ENCODE data around the gene ESAM. TPM values are rescaled to one million over a fixed set of nuclear protein-coding genes. Genes with fewer than 3 reads are reported as not detected.

ESAM gene
- polyA plus RNA-seq, 3 donors = 0.18 to 0.74 (median 0.49) TPM

GRCh38 chr11:124801014-124801413 lies 38.9 kb upstream of the ESAM start:
- Histone ChIP-seq H3K4me3 (replicated peaks in 1 of 3; ENCODE audit: low read depth in 2 of 3, low read length in 3 of 3) (peak overlapping the region; percentile 64 to 86 (median 72)), H2AFZ (ENCODE audit: insufficient read depth, low read depth, low read length, poor library complexity, severe bottlenecking) (peak overlapping the region; percentile 96), H3K4me1 (ENCODE audit: control insufficient read depth in 1 of 2, insufficient read depth in 2 of 2, low read length in 2 of 2) (peaks cover 18 to 22% of the 10 kb centered on the region in 2 donors), H3K27ac (ENCODE audit: low read depth in 1 of 2, low read length in 2 of 2) (peak overlapping the region in 1 of 2 donors; percentile 91), H3K9ac (ENCODE audit: insufficient read depth, low read length, poor library complexity, severe bottlenecking) (peak overlapping the region; percentile 91), H4K20me1 (ENCODE audit: insufficient read depth, low read length) (peaks cover 15% of the 10 kb centered on the region), H3K9me3 (replicated peaks in 1 of 2; ENCODE audit: control insufficient read depth in 1 of 2, insufficient read depth in 1 of 2, low read length in 2 of 2) (no peaks in the 10 kb centered on the region), H3K36me3 (replicated peaks in 1 of 2; ENCODE audit: control insufficient read depth in 1 of 2, insufficient read depth in 2 of 2, low read length in 2 of 2) (no peaks in the 10 kb centered on the region), H3K27me3 (ENCODE audit: control insufficient read depth in 2 of 2, insufficient read depth in 2 of 2, low read length in 2 of 2) (peaks cover 15 to 27% of the 10 kb centered on the region in 2 donors), H3K79me2 (ENCODE audit: insufficient read depth, low read length) (peaks cover 36% of the 10 kb centered on the region), H3K4me2 (replicated peaks; ENCODE audit: extremely low read depth, low read length, poor library complexity, severe bottlenecking) (peak overlapping the region; percentile 89)
- Mint-ChIP-seq H3K9me3 (peaks cover 0 to 2% (median 0%) of the 10 kb centered on the region in 7 donors), H3K27me3 (ENCODE audit: low read depth in 3 of 3) (peaks cover 23 to 40% (median 39%) of the 10 kb centered on the region in 3 donors), H3K4me1 (peaks cover 26% of the 10 kb centered on the region), H3K36me3 (peaks cover 2 to 6% of the 10 kb centered on the region in 2 donors), H3K27ac (peak overlapping the region; percentile 75 to 92 (median 89)), H3K4me3 (peak overlapping the region; percentile 82 to 90)
- 0% methylated on average over 1 of the region's 8 CpGs for WGBS (ENCODE audit: insufficient coverage)
- peak; percentile 33 to 68 (median 65) for DNase-seq
- TF ChIP-seq CTCF (IDR thresholded peaks at IDR 0.05) = no peak
- intact Hi-C loops (cut with micrococcal nuclease) = loop anchor here in 1 of 2 donors (5.0 kb wide), 1 partner anchor 129 kb away; the partner anchor contains the start of genes SIAE and SPA17

DNA sequence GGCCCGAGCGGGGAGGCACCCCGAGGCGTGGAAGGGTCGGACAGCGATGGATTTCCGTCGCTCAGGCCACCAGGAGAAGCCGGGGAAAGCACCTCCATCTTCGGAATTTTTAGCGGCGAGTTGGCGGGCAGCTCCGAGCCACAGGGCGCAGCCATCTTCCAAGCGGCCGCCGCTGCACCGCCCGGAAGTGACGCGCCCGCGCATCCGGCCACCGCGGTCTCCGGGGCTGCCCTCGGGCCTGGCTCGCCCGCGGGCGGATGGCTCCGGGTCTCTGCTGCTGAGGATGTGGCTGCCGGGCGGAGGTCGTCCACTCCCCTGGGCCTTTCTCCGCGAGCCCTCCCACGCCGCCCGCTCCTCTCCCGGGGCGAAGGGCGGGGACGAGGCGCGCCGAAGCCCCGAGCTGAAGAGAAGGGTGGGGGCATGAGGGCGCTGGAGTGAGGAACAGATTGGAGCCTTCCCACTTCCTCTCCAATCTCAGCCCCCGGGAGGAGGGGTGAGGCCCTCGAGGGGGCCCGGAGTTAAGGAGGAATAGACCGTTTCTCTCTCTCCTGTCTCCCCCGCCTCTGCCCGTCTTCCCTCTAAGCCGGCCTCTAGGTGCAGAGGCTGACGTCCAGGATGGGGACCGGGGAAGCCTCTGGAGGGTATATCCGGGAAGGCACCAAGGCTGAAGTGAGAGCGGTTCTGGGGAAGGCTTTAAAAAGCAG lies 38.3 kb upstream of the ESAM start, which contains the start of gene MSANTD2:
Gene MSANTD2 (minus strand): TSS at position 181 of the 704 bp plus-strand sequence. CDS start 26 bp downstream, at position 155.
- Mint-ChIP-seq H3K27me3 (ENCODE audit: low read depth in 3 of 3) (peaks cover 22 to 35% (median 34%) of the 10 kb centered on the region in 3 donors), H3K27ac (peak within 1 kb of the TSS; percentile 75 to 92 (median 89)), H3K9me3 (peaks cover 0 to 2% (median 0%) of the 10 kb centered on the region in 7 donors), H3K4me3 (peak within 1 kb of the TSS; percentile 92 to 93), H3K36me3 (peaks cover 2 to 6% of the 10 kb centered on the region in 2 donors), H3K4me1 (peaks cover 26% of the 10 kb centered on the region)
- Histone ChIP-seq H2AFZ (ENCODE audit: insufficient read depth, low read depth, low read length, poor library complexity, severe bottlenecking) (peak within 1 kb of the TSS; percentile 96), H3K4me1 (ENCODE audit: control insufficient read depth in 1 of 2, insufficient read depth in 2 of 2, low read length in 2 of 2) (peaks cover 18 to 22% of the 10 kb centered on the region in 2 donors), H3K4me2 (replicated peaks; ENCODE audit: extremely low read depth, low read length, poor library complexity, severe bottlenecking) (peak within 1 kb of the TSS; percentile 89), H3K9me3 (replicated peaks in 1 of 2; ENCODE audit: control insufficient read depth in 1 of 2, insufficient read depth in 1 of 2, low read length in 2 of 2) (no peaks in the 10 kb centered on the region), H3K4me3 (replicated peaks in 1 of 3; ENCODE audit: low read depth in 2 of 3, low read length in 3 of 3) (peak within 1 kb of the TSS; percentile 64 to 86 (median 72)), H3K36me3 (replicated peaks in 1 of 2; ENCODE audit: control insufficient read depth in 1 of 2, insufficient read depth in 2 of 2, low read length in 2 of 2) (no peaks in the 10 kb centered on the region), H3K9ac (ENCODE audit: insufficient read depth, low read length, poor library complexity, severe bottlenecking) (peak within 1 kb of the TSS; percentile 91), H3K27me3 (ENCODE audit: control insufficient read depth in 2 of 2, insufficient read depth in 2 of 2, low read length in 2 of 2) (peaks cover 11 to 27% of the 10 kb centered on the region in 2 donors), H3K79me2 (ENCODE audit: insufficient read depth, low read length) (peaks cover 40% of the 10 kb centered on the region), H3K27ac (ENCODE audit: low read depth in 1 of 2, low read length in 2 of 2) (peak within 1 kb of the TSS; percentile 58 to 91), H4K20me1 (ENCODE audit: insufficient read depth, low read length) (peaks cover 15% of the 10 kb centered on the region)
- intact Hi-C loops (cut with micrococcal nuclease) = loop anchor here in 1 of 2 donors (5.0 kb wide), 1 partner anchor 128 kb away; the partner anchor contains the start of genes SIAE and SPA17
- WGBS (ENCODE audit: insufficient coverage) = 0% methylated on average over 41 of the region's 62 CpGs
- no peak for TF ChIP-seq CTCF (IDR thresholded peaks at IDR 0.05)
- peak; percentile 65 to 78 (median 66) for DNase-seq

All from CD14-positive monocyte (primary cell).